OCI-LY1 (cell line): ENCODE results near the gene MYB.

ENCODE experiments used
- H2AFZ ChIP-seq: fragments of 200-600 bp; sonication (generic), shearing (Covaris generic); 2 replicates; pipeline ENCODE4 v1.6.0; 2014; ENCODE audit warnings: antibody characterized with exemption, mild to moderate bottlenecking, low read length
- H3F3A ChIP-seq: fragments of 200-600 bp; sonication (generic), shearing (Covaris generic); 2 replicates; pipeline ENCODE4 v1.6.0; 2014; ENCODE audit warnings: mild to moderate bottlenecking, antibody characterized with exemption, low read length, moderate library complexity; ENCODE audit not compliant: insufficient read depth
- H3K27ac ChIP-seq: fragments of 200-600 bp; sonication (generic); 2 replicates; pipeline ENCODE4 v1.5.1; 2014; ENCODE audit warnings: low read length, mixed run types, mild to moderate bottlenecking, low read depth; ENCODE audit not compliant: poor library complexity, severe bottlenecking
- H3K27me3 ChIP-seq: fragments of 200-600 bp; sonication (generic); 2 replicates; pipeline ENCODE4 v1.6.0; 2014; ENCODE audit warnings: antibody characterized with exemption, mild to moderate bottlenecking, low read length, moderate library complexity; ENCODE audit not compliant: insufficient read depth
- H3K36me3 ChIP-seq: fragments of 200-600 bp; sonication (generic); 2 replicates; pipeline ENCODE4 v1.6.1; 2014; ENCODE audit warnings: mild to moderate bottlenecking, antibody characterized with exemption, low read length, moderate library complexity, mixed read lengths; ENCODE audit not compliant: insufficient read depth
- H3K4me1 ChIP-seq: fragments of 200-600 bp; sonication (generic); 2 replicates; pipeline ENCODE4 v1.5.1; 2014; ENCODE audit warnings: mild to moderate bottlenecking, low read length, moderate library complexity; ENCODE audit not compliant: insufficient read depth, severe bottlenecking
- H3K4me2 ChIP-seq: fragments of 200-600 bp; sonication (generic), shearing (Covaris generic); 2 replicates; pipeline ENCODE4 v1.6.1; 2014; ENCODE audit warnings: low read length
- H3K4me3 ChIP-seq: fragments of 200-600 bp; sonication (generic); 2 replicates; pipeline ENCODE4 v1.5.1; 2014; ENCODE audit warnings: low read length, low read depth, mild to moderate bottlenecking, mixed read lengths; ENCODE audit not compliant: poor library complexity, severe bottlenecking
- H3K79me2 ChIP-seq: fragments of 200-600 bp; shearing (Covaris generic); 2 replicates; pipeline ENCODE4 v1.6.1; 2016; ENCODE audit warnings: mixed run types, low read length, mixed read lengths; ENCODE audit not compliant: insufficient read depth
- H3K9ac ChIP-seq: fragments of 200-600 bp; sonication (generic), shearing (Covaris generic); 2 replicates; pipeline ENCODE4 v1.6.1; 2014; ENCODE audit warnings: mild to moderate bottlenecking, low read length, mixed read lengths
- H3K9me2 ChIP-seq: fragments of 200-600 bp; sonication (generic), shearing (Covaris generic); 2 replicates; pipeline ENCODE4 v1.6.1; 2014; ENCODE audit warnings: low read depth, mild to moderate bottlenecking, low read length, mixed read lengths
- H3K9me3 ChIP-seq: fragments of 200-600 bp; shearing (Covaris generic); 2 replicates; pipeline ENCODE4 v1.6.1; 2014; ENCODE audit warnings: low read length, mixed read lengths
- H4K20me1 ChIP-seq: fragments of 200-600 bp; sonication (generic), shearing (Covaris generic); 2 replicates; pipeline ENCODE4 v1.6.0; 2016; ENCODE audit warnings: mild to moderate bottlenecking, low read length; ENCODE audit not compliant: insufficient read depth
- EZH2 ChIP-seq: fragments of 200-600 bp; sonication (generic), shearing (Covaris generic); IDR thresholded peaks from 2 replicates; pipeline ENCODE4 v1.8.0; 2017; ENCODE audit warnings: borderline replicate concordance, mixed run types, mild to moderate bottlenecking, antibody characterized with exemption, low read length, moderate library complexity, mixed read lengths
- TF ChIP-seq, protein P1 (sequence below): fragments of 200-600 bp; sonication (generic), shearing (Covaris generic); IDR thresholded peaks from 2 replicates; pipeline ENCODE4 v1.5.1; 2017; ENCODE audit warnings: mild to moderate bottlenecking, antibody characterized with exemption, low read length, moderate library complexity, mixed read lengths

Gene MYB

DNA sequence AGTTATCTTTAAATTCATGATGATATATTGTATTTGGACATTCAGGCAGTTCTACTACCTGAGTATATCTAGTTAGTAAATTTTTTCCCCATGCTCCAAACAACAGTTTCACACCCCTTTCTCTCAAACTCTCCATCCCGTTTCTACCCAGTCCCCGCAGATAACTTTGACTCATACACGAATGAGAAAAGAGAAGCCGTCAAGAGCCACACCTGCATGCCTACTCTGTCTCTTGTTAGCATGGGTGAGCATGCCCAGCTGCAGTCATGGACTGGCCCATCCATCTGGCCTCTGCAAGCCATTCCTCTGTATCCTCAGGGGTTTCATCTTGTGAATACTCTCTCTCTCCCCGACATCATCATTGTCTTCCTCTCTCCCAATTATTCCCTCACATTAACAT lies 41.5 kb downstream of the MYB start:
- Histone ChIP-seq H3K4me2 (no peak overlapping the region), H3K27ac (no peak overlapping the region), H4K20me1 (no peaks in the 10 kb centered on the region), H3K9me2 (no peaks in the 10 kb centered on the region), H2AFZ (no peak overlapping the region), H3K4me1 (peaks cover 13% of the 10 kb centered on the region), H3K27me3 (no peaks in the 10 kb centered on the region), H3F3A (no peaks in the 10 kb centered on the region), H3K9me3 (no peaks in the 10 kb centered on the region), H3K9ac (no peak overlapping the region), H3K36me3 (peaks cover 20% of the 10 kb centered on the region), H3K79me2 (no peaks in the 10 kb centered on the region), H3K4me3 (no peak overlapping the region)
- TF ChIP-seq, protein P1, sequence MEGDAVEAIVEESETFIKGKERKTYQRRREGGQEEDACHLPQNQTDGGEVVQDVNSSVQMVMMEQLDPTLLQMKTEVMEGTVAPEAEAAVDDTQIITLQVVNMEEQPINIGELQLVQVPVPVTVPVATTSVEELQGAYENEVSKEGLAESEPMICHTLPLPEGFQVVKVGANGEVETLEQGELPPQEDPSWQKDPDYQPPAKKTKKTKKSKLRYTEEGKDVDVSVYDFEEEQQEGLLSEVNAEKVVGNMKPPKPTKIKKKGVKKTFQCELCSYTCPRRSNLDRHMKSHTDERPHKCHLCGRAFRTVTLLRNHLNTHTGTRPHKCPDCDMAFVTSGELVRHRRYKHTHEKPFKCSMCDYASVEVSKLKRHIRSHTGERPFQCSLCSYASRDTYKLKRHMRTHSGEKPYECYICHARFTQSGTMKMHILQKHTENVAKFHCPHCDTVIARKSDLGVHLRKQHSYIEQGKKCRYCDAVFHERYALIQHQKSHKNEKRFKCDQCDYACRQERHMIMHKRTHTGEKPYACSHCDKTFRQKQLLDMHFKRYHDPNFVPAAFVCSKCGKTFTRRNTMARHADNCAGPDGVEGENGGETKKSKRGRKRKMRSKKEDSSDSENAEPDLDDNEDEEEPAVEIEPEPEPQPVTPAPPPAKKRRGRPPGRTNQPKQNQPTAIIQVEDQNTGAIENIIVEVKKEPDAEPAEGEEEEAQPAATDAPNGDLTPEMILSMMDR = no peak
- no peak for TF ChIP-seq EZH2

DNA sequence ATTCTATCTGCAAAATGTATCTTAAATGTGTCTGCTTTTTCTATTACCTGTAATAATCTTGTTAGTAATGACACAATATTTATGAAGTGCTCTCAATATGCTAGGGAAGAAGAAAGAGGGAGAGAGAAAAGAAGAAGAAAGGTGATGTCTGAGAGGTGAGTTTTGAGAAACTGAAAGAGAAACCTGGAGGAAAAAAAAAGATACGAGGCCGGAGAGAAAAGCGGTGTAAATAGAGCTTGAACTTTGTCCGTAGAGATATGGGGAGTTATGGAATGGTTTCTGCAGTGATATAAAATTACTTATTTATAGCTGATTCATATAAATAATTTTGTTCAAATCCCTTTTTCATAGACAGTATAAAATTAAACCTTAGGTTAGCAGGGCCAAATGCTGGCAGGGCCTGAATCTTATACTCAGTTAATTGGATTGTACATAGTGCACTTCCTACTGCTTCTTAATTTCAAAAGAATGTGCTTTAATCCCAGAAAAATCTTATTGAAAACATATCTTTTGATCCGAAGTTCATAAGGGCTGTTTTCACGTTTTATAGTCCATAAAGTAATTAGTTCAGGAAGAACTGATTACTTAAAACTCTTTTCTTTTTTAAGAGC lies 43.0 kb downstream of the MYB start:
- Histone ChIP-seq H3K4me1 (peaks cover 13% of the 10 kb centered on the region), H2AFZ (no peak overlapping the region; the same call in 1 of the 2 replicates), H3K27ac (no peak overlapping the region), H3K4me2 (peak overlapping the region; percentile 56), H3K9me2 (no peaks in the 10 kb centered on the region), H4K20me1 (no peaks in the 10 kb centered on the region), H3K4me3 (peak overlapping the region; percentile 27), H3K79me2 (no peaks in the 10 kb centered on the region), H3K9ac (peak overlapping the region; percentile 12; the same call in 1 of the 2 replicates), H3K9me3 (no peaks in the 10 kb centered on the region), H3K27me3 (no peaks in the 10 kb centered on the region), H3K36me3 (peaks cover 11% of the 10 kb centered on the region), H3F3A (no peaks in the 10 kb centered on the region)
- TF ChIP-seq, protein P1 = no peak
- no peak for TF ChIP-seq EZH2

DNA sequence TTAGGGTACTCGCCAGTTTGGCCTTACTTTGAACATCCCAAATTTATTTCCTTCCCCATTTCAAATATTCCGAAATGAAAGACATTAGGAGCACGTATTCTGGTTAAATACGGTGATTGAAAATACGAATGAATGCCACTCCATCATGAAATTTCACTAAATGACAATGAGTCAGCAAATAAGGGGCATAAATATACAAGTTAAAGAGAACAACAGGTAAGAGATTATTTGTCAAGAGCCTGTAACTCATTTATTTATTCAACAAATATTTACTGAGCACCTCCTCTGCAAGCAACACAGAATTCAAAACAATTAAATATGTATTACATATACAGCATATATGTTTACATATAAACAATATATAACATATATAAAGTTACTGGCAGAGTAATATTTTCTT lies 44.8 kb downstream of the MYB start:
- no peak overlapping the region for H2AFZ ChIP-seq
- H3K4me1 ChIP-seq = peaks cover 13% of the 10 kb centered on the region
- no peaks in the 10 kb centered on the region for H4K20me1 ChIP-seq
- H3K36me3 ChIP-seq = no peaks in the 10 kb centered on the region
- no peak overlapping the region for H3K9ac ChIP-seq
- H3K9me3 ChIP-seq = no peaks in the 10 kb centered on the region
- H3K27me3 ChIP-seq = no peaks in the 10 kb centered on the region
- H3K27ac ChIP-seq = no peak overlapping the region
- no peaks in the 10 kb centered on the region for H3K9me2 ChIP-seq
- no peaks in the 10 kb centered on the region for H3F3A ChIP-seq
- H3K4me3 ChIP-seq = no peak overlapping the region
- no peaks in the 10 kb centered on the region for H3K79me2 ChIP-seq
- no peak for TF ChIP-seq EZH2
- TF ChIP-seq, protein P1 = no peak
- H3K4me2 ChIP-seq = no peak overlapping the region
